Small intestine (tissue), 7 donors: ENCODE data around the gene MGAT3. TPM values are rescaled to one million over a fixed set of nuclear protein-coding genes. Genes with fewer than 3 reads are reported as not detected.

Experiments used
- DNase-seq, 2 donors: peaks; one replicate each; pipeline versions ENCODE4 v3.0.0 to v3.0.0-alpha.2; 2013
- FAIRE-seq: peaks from 2 replicates; lab custom pipeline; 2012; peaks lifted over from hg19 to GRCh38; lab: Jason Lieb, UNC
- H3K27ac ChIP-seq, 3 donors: one replicate each; pipeline ENCODE4 v1.5.1; 2013; ENCODE audit warnings: low read length in 2 of 3, mild to moderate bottlenecking in 2 of 3, control low read depth in 1 of 3, inconsistent platforms in 1 of 3, low read depth in 1 of 3, moderate library complexity in 1 of 3
- H3K27me3 ChIP-seq, 3 donors: one replicate each; pipeline ENCODE4 v1.6.1; 2013; ENCODE audit warnings: low read length in 3 of 3, inconsistent platforms in 1 of 3; ENCODE audit not compliant: control insufficient read depth in 3 of 3, insufficient read depth in 3 of 3
- H3K36me3 ChIP-seq, 3 donors: one replicate each; pipeline ENCODE4 v1.6.1; 2013; ENCODE audit warnings: low read length in 3 of 3, inconsistent platforms in 1 of 3, low read depth in 1 of 3, mild to moderate bottlenecking in 1 of 3, moderate library complexity in 1 of 3; ENCODE audit not compliant: control insufficient read depth in 3 of 3, insufficient read depth in 2 of 3
- H3K4me1 ChIP-seq, 3 donors: one replicate each; pipeline ENCODE4 v1.6.1; 2013; ENCODE audit warnings: low read length in 2 of 3, inconsistent platforms in 1 of 3, low read depth in 1 of 3, mild to moderate bottlenecking in 1 of 3, moderate library complexity in 1 of 3; ENCODE audit not compliant: control insufficient read depth in 3 of 3, insufficient read depth in 2 of 3
- H3K4me3 ChIP-seq, 3 donors: one replicate each; pipeline ENCODE4 v1.5.1; 2013; ENCODE audit warnings: low read length in 3 of 3, control low read depth in 1 of 3, inconsistent platforms in 1 of 3, low read depth in 1 of 3, mild to moderate bottlenecking in 1 of 3, moderate library complexity in 1 of 3
- H3K9me3 ChIP-seq, 2 donors: one replicate each; pipeline ENCODE4 v1.6.1; 2013; ENCODE audit warnings: low read depth in 1 of 2, low read length in 1 of 2; ENCODE audit not compliant: control insufficient read depth in 2 of 2, insufficient read depth in 1 of 2
- WGBS, 3 donors: extraction: QIAGEN DNeasy Blood & Tissue Kit; methylation state at CpG; one replicate each; pipeline ENCODE4 v1.1.7; 2013; 5-methylcytosine and 5-hydroxymethylcytosine counted together
- polyA plus RNA-seq, 4 donors: library from polyadenylated mRNA; stranded (reverse) in 3 of 4; unstranded in 1 of 4; fragments of 200-250 nt in 3 of 4; fragments of 120-200 nt in 1 of 4; gene quantifications; one replicate each; pipeline versions ENCODE4 v1.2.1 to v1.2.3, GENCODE V29; 2013
- donor health status: healthy with polysubstance abuse.
- donor health status: control.
- donor health status: control.
- donor health status: Bipolar disorder and iron deficiency.
- donor health status: healthy.

MGAT3 gene
- polyA plus RNA-seq, 4 donors: 11.1 to 30.1 (median 17.2) TPM

DNA sequence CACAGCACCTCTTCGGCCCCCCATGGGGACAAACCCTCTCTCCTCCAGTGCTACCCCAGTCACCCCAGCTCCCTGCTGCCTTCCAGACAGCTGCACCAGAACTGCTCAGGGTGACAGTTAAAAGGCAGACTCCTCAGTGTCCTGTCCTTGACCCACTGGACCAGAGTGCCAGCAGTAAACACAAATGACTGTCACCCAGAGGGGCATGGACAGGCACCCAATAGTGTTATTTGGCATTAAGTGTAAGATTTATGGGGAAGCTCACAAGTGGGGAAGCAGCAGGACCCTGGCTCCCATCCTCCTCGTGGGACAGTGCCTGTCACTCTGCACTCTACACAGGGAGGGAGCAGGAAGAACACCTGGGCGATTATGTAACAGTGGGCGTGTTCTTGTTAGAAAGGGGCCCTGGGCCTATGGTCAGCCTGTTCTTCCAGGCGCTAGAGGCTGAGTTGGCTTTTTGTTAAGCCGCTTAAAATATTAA lies 70.7 kb downstream of the MGAT3 start:
- H3K4me3 ChIP-seq: no peak overlapping the region
- 24 to 50% (median 35%) methylated on average over 6 of the region's 6 CpGs for WGBS, 3 donors
- H3K4me1 ChIP-seq: peaks cover 2 to 61% (median 3%) of the 10 kb centered on the region in 3 donors
- H3K27me3 ChIP-seq: no peaks in the 10 kb centered on the region
- H3K9me3 ChIP-seq: no peaks in the 10 kb centered on the region
- peaks cover 9 to 84% (median 10%) of the 10 kb centered on the region in 3 donors for H3K36me3 ChIP-seq
- peak overlapping the region; percentile 27 to 50 (median 33) for H3K27ac ChIP-seq
- DNase-seq (peak; percentile 79 to 86), FAIRE-seq (no peak)

DNA sequence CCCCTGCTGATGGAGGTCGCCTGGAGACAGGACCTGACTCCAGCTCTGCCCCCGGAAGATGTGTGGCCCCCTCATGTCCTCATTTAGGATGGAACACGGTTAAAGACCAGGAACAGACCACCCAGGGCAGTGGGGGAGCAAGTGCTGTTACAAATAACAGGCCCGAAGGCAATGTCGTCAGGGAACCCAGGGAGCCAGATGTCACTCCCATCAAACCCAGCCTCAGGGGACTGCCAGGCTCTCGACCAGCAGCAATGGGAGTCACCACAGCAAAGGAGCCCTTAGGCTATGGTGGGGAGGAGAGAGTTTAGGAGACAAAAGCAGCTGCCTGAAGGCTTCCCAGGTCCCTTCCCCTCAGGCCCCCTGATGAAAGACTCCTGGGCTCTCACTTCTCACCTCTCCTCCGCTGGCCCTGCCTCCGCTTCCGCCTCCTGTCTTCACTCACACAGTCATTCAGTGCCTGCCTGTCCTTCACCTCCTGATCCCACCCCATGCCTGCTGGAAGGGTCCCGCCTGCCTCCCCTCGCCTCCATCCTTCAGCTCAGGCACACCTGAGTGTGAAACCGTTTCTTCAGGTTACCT lies 71.4 kb downstream of the MGAT3 start:
- Histone ChIP-seq H3K9me3 (no peaks in the 10 kb centered on the region), H3K27me3 (no peaks in the 10 kb centered on the region), H3K4me3 (peak overlapping the region in 1 of 3 donors; percentile 29), H3K36me3 (peaks cover 8 to 77% (median 9%) of the 10 kb centered on the region in 3 donors), H3K27ac (peak overlapping the region; percentile 42 to 55 (median 50)), H3K4me1 (peaks cover 2 to 54% (median 3%) of the 10 kb centered on the region in 3 donors)
- WGBS, 3 donors: 36 to 51% (median 40%) methylated on average over 9 to 12 of the region's 12 CpGs
- DNase-seq (no peak), FAIRE-seq (no peak)

DNA sequence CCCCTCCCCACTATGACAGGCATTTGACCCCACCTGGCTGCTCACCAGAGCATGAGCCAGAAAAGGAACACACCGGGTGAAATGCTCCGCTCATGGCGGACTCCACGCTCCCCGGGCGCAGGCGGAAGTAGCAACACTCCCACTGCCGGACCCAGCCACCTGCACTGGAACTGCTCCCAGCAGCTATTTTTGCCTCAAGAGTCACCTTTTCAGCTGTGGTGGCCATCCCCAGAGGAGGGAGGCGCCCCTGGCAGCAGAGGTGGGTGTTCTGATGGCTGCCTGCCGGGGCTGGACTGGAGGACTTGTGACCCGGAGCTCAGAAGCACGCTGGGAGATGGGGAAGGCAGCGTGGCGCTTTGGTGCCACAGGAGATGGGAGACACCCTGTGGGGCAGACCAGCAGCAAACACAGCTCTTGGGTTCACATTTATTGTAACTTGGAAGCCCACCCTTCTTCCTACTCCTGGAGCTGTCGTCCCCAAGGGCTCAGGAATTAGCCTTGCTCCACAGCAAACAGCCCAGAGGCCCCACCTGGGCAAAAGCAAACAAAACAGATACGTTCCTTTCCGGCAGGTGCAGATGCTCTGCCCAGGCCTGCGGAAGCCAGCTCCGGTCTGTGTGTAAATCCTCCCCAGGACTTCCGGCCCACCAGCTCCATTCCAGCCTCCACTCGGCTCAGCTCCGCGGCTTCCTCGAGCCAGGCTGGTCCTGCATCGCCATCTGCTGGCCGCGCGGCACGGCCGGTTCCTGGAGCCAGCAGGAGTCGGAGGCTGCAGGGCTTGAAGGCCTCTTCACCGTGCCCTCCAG lies 72.1 kb downstream of the MGAT3 start:
- Histone ChIP-seq H3K4me1 (peaks cover 2 to 52% (median 3%) of the 10 kb centered on the region in 3 donors), H3K27ac (peak overlapping the region; percentile 42 to 55 (median 50)), H3K27me3 (no peaks in the 10 kb centered on the region), H3K4me3 (peak overlapping the region in 2 of 3 donors; percentile 16 to 29), H3K36me3 (peaks cover 6 to 70% (median 7%) of the 10 kb centered on the region in 3 donors), H3K9me3 (no peaks in the 10 kb centered on the region)
- DNase-seq (peak; percentile 89 to 96), FAIRE-seq (no peak)
- 6 to 25% (median 17%) methylated on average over 32 of the region's 32 CpGs for WGBS, 3 donors

DNA sequence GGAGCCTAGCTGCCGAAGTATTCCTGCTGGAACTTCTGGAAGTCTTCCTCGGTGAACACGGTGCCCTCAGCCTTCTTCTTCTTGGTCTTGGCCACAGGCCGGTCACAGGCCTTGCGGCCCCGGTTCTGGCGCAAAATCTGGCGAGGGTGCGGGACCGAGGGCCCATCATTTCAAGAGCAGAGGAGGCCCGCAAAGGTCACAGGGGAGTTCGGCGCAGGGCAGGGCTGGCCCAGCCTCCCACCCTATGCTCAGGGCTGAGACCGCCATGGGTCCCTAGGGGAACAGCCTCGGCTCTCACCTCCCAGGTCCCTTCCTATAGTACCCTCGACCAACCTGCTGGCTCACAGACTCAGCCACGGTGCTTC lies 72.7 kb downstream of the MGAT3 start:
- FAIRE-seq (no peak), DNase-seq (no peak)
- no peaks in the 10 kb centered on the region for H3K9me3 ChIP-seq
- no peak overlapping the region for H3K4me3 ChIP-seq
- H3K27ac ChIP-seq: peak overlapping the region in 1 of 3 donors; percentile 50
- WGBS, 3 donors: 55 to 56% (median 56%) methylated on average over 17 of the region's 17 CpGs
- no peaks in the 10 kb centered on the region for H3K27me3 ChIP-seq
- peaks cover 3 to 64% (median 4%) of the 10 kb centered on the region in 3 donors for H3K36me3 ChIP-seq
- peaks cover 2 to 46% (median 3%) of the 10 kb centered on the region in 3 donors for H3K4me1 ChIP-seq

DNA sequence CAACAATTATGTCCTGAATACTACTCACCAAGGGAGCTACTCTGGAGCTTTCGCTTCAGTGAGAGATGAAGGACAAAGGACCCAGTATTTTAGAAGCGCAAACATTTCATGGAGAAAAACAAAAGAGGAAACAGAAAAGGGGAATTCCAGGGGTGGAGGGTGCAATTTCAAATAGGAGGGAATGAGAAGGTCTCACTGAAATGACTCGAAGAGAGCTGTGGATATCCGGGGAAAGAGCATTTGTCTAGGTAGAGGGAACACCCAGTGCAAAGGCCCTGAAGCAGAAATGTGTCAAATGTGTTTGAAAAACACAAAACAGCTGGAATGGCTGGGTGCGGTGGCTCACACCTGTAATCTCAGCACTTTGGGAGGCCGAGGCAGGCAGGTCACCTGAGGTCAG lies 73.3 kb downstream of the MGAT3 start:
- no peak for DNase-seq
- H3K4me1 ChIP-seq: peaks cover 2 to 47% (median 3%) of the 10 kb centered on the region in 3 donors

DNA sequence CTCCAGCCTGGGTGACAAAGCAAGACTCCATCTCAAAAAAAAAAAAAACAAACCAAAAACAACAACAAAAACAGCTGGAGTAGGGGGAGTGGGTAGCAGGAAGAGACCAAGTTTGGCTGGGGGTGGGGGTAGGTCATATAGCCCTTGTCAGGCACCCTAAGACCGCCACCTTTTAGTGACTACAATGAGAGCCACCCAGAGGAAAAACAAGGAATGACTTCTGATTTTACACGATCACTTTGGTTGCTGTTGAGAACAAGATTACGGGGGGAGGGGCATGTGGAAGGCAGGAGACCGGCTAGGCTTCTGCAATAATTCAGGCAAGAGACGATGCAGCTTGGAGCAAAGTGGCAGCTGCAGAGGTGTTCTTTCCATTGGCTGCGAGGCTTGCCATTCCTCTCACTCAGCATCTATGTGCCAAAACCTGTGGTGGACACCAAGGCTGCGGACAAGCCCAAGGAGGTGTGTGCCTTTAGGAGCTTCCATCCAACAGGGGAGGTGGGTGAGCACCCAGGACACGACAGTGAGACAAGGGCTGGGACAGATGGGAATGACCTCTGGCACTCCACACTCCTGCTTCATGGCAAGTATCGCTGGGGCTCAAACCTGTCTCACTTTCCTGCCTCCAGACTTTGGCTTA lies 74.0 kb downstream of the MGAT3 start:
- no peaks in the 10 kb centered on the region for H3K9me3 ChIP-seq
- H3K4me1 ChIP-seq: peaks cover 2 to 48% (median 3%) of the 10 kb centered on the region in 3 donors
- H3K36me3 ChIP-seq: peaks cover 0 to 53% (median 3%) of the 10 kb centered on the region in 3 donors
- WGBS, 3 donors: 25 to 38% (median 29%) methylated on average over 9 of the region's 9 CpGs
- FAIRE-seq (no peak), DNase-seq (peak; percentile 48 to 65)
- H3K27me3 ChIP-seq: no peaks in the 10 kb centered on the region
- no peak overlapping the region for H3K27ac ChIP-seq
- no peak overlapping the region for H3K4me3 ChIP-seq

More for the DNA sequence above, 73.3 kb downstream of the MGAT3 start:
- FAIRE-seq: no peak
- Histone ChIP-seq H3K9me3 (no peaks in the 10 kb centered on the region), H3K27me3 (no peaks in the 10 kb centered on the region), H3K27ac (no peak overlapping the region), H3K36me3 (peaks cover 2 to 58% (median 3%) of the 10 kb centered on the region in 3 donors), H3K4me3 (no peak overlapping the region)
- WGBS, 3 donors: 66 to 72% (median 69%) methylated on average over 6 of the region's 6 CpGs

DNA sequence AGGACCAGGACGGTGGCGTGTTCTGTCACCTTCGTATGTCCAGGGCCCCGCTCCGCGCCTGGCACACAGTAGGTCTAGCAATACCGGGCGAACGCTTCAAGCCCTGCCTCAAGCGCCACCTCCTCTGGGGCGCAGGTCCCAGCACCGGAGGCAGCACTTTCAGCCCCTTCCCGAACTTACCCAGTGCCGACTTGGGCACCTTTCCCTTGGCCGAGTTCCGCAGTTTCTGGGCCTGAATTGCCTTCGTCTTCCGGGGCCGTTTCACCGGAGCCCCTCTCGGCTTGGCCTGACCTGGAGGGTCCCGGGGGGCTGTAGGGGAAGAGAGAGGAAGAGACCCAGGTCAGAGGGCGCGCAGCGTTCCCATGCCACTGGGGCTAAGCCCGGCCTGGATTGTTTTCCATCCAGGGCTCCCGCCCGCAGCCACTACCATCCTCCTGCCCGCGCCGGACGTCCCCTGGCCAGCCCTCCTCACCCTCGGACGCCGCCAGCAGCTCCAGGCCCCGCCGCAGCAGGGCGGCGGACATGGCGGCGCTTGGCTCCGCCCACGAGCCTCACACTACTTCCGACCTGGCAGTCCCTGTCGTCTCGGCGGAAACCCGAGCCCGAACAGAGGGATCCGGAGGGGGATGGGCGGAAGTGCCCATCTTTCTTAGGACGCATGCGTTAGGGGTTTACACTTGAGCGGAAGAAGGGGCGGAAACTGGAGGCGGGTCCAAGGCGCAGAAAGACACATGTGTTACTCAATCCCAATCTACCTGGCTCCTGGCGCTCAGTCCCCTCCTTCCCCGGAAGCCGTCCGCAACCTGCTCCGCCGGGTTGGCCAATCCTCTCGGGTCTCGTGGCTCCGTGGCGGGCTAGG lies 75.6 kb downstream of the MGAT3 start, which contains the start of gene RPS19BP1:
RPS19BP1 (minus strand) TSS at position 534 of the 859 bp plus-strand sequence; CDS start at position 524, 10 bp downstream.
- Histone ChIP-seq H3K27ac (peak within 1 kb of the TSS; percentile 75 to 91 (median 87)), H3K4me3 (peak within 1 kb of the TSS; percentile 90 to 91 (median 90)), H3K4me1 (peaks cover 2 to 42% (median 3%) of the 10 kb centered on the region in 3 donors), H3K27me3 (no peaks in the 10 kb centered on the region), H3K9me3 (no peaks in the 10 kb centered on the region), H3K36me3 (peaks cover 0 to 39% (median 3%) of the 10 kb centered on the region in 3 donors)
- FAIRE-seq (peak; percentile 5), DNase-seq (peak; percentile 100)
- 0 to 1% (median 0%) methylated on average over 56 to 67 of the region's 67 CpGs for WGBS, 3 donors
